Measurements from ENCODE around the gene MAP4K3.

MAP4K3 gene

GRCh38 chr2:39269941-39270340 lies 167.1 kb downstream of the MAP4K3 start:
- H3K4me3 ChIP-seq (ENCODE audit: low read length) = no peak overlapping the region
- no peaks in the 10 kb centered on the region for H3K9me3 ChIP-seq (ENCODE audit: control insufficient read depth, insufficient read depth, low read length)
- H3K36me3 ChIP-seq (ENCODE audit: control insufficient read depth, insufficient read depth, low read length) = no peaks in the 10 kb centered on the region
- no peak for DNase-seq (ENCODE audit: low read depth, low spot score)
- H3K27me3 ChIP-seq (ENCODE audit: control insufficient read depth, insufficient read depth, low read length) = no peaks in the 10 kb centered on the region
- no peaks in the 10 kb centered on the region for H3K4me1 ChIP-seq (ENCODE audit: control insufficient read depth, insufficient read depth, low read length)
- no peak overlapping the region for H3K27ac ChIP-seq (ENCODE audit: low read length)
- WGBS (ENCODE audit: insufficient coverage, insufficient read length) = 100% methylated on average over 1 of the region's 3 CpGs

- H3K27me3 ChIP-seq (ENCODE audit: control insufficient read depth, insufficient read depth, low read length) = no peaks in the 10 kb centered on the region
- no CpG with 5 or more reads among the region's 3 CpGs for WGBS (ENCODE audit: insufficient coverage, insufficient read length)
- no peaks in the 10 kb centered on the region for H3K36me3 ChIP-seq (ENCODE audit: control insufficient read depth, insufficient read depth, low read length)
- no peaks in the 10 kb centered on the region for H3K4me1 ChIP-seq (ENCODE audit: control insufficient read depth, insufficient read depth, low read length)
- no peak overlapping the region for H3K27ac ChIP-seq (ENCODE audit: low read length)
- DNase-seq (ENCODE audit: low read depth, low spot score) = no peak
- no peak overlapping the region for H3K4me3 ChIP-seq (ENCODE audit: low read length)
- no peaks in the 10 kb centered on the region for H3K9me3 ChIP-seq (ENCODE audit: control insufficient read depth, insufficient read depth, low read length)
These were observed 170.1 kb downstream of the MAP4K3 start for GRCh38 chr2:39266916-39267434.

DNA sequence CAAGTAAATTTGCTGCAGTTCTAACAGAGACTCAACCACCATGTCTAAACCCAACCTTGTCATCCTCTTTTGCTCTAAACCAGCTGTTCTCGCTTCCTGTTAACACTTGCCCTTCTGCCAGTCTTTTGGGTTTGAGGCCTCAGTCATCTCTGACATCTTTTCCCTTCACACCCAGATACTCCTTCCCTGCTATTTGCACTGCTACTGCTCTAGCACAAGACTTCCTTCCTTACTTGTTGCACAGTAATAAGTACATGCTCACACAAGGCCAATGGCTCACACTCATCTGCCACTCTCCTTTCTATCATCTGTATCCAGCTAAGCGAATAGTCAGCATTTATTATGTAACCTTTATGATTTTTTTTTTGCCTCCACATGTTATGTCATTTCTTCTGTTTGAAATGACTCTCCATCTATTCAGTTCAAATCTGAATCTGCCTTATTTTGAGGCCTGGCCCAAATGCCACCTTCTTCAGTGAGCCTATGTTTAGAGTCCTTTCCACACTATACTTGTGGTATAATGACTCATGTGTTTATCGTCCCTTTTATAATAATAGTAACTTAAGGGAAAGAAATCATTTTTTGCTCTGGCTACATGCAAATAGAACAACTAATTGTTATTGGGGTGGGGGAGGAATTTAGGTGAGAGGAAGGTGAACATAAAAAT lies 170.8 kb downstream of the MAP4K3 start:
- H3K9me3 ChIP-seq (ENCODE audit: control insufficient read depth, insufficient read depth, low read length) = no peaks in the 10 kb centered on the region
- H3K27ac ChIP-seq (ENCODE audit: low read length) = no peak overlapping the region
- no peaks in the 10 kb centered on the region for H3K36me3 ChIP-seq (ENCODE audit: control insufficient read depth, insufficient read depth, low read length)
- no peak for DNase-seq (ENCODE audit: low read depth, low spot score)
- no peak overlapping the region for H3K4me3 ChIP-seq (ENCODE audit: low read length)
- WGBS (ENCODE audit: insufficient coverage, insufficient read length) = no CpG with 5 or more reads among the region's 3 CpGs
- H3K27me3 ChIP-seq (ENCODE audit: control insufficient read depth, insufficient read depth, low read length) = no peaks in the 10 kb centered on the region
- H3K4me1 ChIP-seq (ENCODE audit: control insufficient read depth, insufficient read depth, low read length) = no peaks in the 10 kb centered on the region

DNA sequence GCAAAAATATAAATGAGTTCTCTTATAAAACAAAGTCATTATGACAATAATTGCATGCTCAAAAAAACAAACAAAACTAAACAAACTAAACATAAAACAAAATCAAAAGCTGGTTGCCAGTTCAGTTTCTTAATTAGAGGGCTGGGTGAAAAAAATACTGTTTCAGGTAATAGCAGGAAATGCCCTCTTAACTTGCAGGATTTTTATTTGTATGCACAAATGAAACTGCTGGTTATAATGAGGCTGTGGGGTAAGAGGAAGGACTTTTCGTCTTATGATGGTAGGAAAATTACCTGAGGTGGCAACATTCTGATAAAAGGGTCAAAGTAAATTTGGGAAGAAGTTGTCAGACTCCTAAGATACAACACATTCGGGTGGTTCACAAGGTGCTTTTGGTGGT lies 171.8 kb downstream of the MAP4K3 start:
- WGBS (ENCODE audit: insufficient coverage, insufficient read length) = no CpG with 5 or more reads among the region's 2 CpGs
- Histone ChIP-seq H3K4me3 (ENCODE audit: low read length) (no peak overlapping the region), H3K36me3 (ENCODE audit: control insufficient read depth, insufficient read depth, low read length) (no peaks in the 10 kb centered on the region), H3K4me1 (ENCODE audit: control insufficient read depth, insufficient read depth, low read length) (no peaks in the 10 kb centered on the region), H3K27ac (ENCODE audit: low read length) (no peak overlapping the region), H3K9me3 (ENCODE audit: control insufficient read depth, insufficient read depth, low read length) (no peaks in the 10 kb centered on the region), H3K27me3 (ENCODE audit: control insufficient read depth, insufficient read depth, low read length) (no peaks in the 10 kb centered on the region)
- no peak for DNase-seq (ENCODE audit: low read depth, low spot score)

DNA sequence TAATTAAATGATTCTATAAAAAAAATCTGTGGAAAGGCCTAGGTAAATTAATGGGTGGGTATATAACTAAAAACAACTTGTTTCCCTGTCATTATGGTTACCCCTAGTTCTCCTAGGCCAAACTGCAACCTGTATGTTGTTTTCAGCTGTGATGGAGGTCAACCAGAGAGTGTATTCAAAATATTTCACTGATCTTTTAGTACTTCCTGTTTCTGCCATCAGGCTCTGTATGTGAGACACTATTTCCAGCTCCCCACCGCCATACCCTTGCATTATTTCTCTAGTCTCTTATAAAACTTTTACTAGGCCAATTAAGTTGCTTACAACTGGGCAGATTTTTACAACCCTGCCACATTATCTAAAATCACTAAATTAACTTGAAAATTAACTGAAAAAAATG lies 172.4 kb downstream of the MAP4K3 start:
- Histone ChIP-seq H3K27ac (ENCODE audit: low read length) (no peak overlapping the region), H3K9me3 (ENCODE audit: control insufficient read depth, insufficient read depth, low read length) (no peaks in the 10 kb centered on the region), H3K4me1 (ENCODE audit: control insufficient read depth, insufficient read depth, low read length) (no peaks in the 10 kb centered on the region), H3K27me3 (ENCODE audit: control insufficient read depth, insufficient read depth, low read length) (no peaks in the 10 kb centered on the region), H3K4me3 (ENCODE audit: low read length) (no peak overlapping the region), H3K36me3 (ENCODE audit: control insufficient read depth, insufficient read depth, low read length) (no peaks in the 10 kb centered on the region)
- no peak for DNase-seq (ENCODE audit: low read depth, low spot score)
- no CpG with 5 or more reads among the region's 1 CpG for WGBS (ENCODE audit: insufficient coverage, insufficient read length)

- no peak for DNase-seq (ENCODE audit: low read depth, low spot score)
- H3K27ac ChIP-seq (ENCODE audit: low read length) = no peak overlapping the region
- no peaks in the 10 kb centered on the region for H3K27me3 ChIP-seq (ENCODE audit: control insufficient read depth, insufficient read depth, low read length)
- no CpG with 5 or more reads among the region's 4 CpGs for whole genome bisulfite sequencing (ENCODE audit: insufficient coverage, insufficient read length)
- H3K4me1 ChIP-seq (ENCODE audit: control insufficient read depth, insufficient read depth, low read length) = no peaks in the 10 kb centered on the region
- no peaks in the 10 kb centered on the region; the same call in 1 of the 2 replicates for H3K36me3 ChIP-seq (ENCODE audit: control insufficient read depth, insufficient read depth, low read length)
- no peaks in the 10 kb centered on the region for H3K9me3 ChIP-seq (ENCODE audit: control insufficient read depth, insufficient read depth, low read length)
- no peak overlapping the region for H3K4me3 ChIP-seq (ENCODE audit: low read length)
These were observed 177.0 kb downstream of the MAP4K3 start for GRCh38 chr2:39260087-39260486.

DNA sequence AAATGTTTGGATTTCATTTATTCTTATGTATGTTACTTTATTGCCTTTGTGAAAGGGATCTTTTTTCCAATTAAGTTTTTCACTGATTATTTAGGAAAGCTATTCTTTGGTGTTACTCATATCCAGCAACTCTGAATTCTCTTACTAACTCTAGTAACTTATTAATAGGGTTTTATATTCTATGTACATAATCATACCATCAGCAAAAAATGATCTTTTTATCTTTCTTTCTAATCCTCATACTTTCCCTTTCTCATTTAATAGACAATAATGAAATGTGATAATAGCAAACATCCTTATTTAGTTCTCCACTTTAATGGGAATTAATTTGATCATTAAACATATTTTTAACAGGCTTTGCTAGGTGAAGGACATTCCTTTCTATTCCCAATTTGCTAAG lies 181.0 kb downstream of the MAP4K3 start:
- Histone ChIP-seq H3K4me3 (ENCODE audit: low read length) (no peak overlapping the region), H3K9me3 (ENCODE audit: control insufficient read depth, insufficient read depth, low read length) (no peaks in the 10 kb centered on the region), H3K27ac (ENCODE audit: low read length) (no peak overlapping the region), H3K4me1 (ENCODE audit: control insufficient read depth, insufficient read depth, low read length) (no peaks in the 10 kb centered on the region), H3K27me3 (ENCODE audit: control insufficient read depth, insufficient read depth, low read length) (no peaks in the 10 kb centered on the region), H3K36me3 (ENCODE audit: control insufficient read depth, insufficient read depth, low read length) (peaks cover 3% of the 10 kb centered on the region; the same call in 1 of the 2 replicates)
- no peak for DNase-seq (ENCODE audit: low read depth, low spot score)

DNA sequence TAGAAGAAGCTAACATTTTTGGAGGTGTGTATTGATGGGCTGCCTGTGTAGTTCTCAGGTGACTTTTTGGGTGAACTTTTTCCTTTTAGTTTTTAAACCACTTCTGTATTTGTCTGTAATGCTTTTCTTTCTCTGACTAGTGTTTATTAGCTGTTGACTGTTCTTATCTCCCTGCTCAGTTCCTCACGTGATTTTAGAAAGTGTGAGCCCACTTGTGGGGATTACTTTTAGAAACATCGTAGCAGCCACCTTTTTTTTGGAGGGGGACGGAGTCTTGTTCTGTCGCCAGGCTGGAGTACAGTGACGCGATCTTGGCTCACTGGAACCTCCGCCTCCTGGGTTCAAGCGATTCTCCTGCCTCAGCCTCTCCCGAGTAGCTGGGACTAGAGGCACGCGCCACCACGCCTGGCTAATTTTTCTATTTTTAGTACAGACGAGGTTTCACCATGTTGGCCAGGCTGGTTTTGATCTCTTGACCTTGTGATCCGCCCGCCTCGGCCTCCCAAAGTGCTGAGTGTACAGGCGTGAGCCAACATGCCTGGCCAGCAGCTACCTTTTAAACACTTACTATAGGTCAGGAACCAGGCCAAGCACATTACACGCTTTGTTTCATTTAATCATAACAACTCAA lies 184.1 kb downstream of the MAP4K3 start:
- Histone ChIP-seq H3K27ac (ENCODE audit: low read length) (no peak overlapping the region), H3K4me3 (ENCODE audit: low read length) (no peak overlapping the region), H3K36me3 (ENCODE audit: control insufficient read depth, insufficient read depth, low read length) (peaks cover 3% of the 10 kb centered on the region; the same call in 1 of the 2 replicates), H3K4me1 (ENCODE audit: control insufficient read depth, insufficient read depth, low read length) (no peaks in the 10 kb centered on the region), H3K9me3 (ENCODE audit: control insufficient read depth, insufficient read depth, low read length) (no peaks in the 10 kb centered on the region), H3K27me3 (ENCODE audit: control insufficient read depth, insufficient read depth, low read length) (no peaks in the 10 kb centered on the region)
- DNase-seq (ENCODE audit: low read depth, low spot score) = no peak
- WGBS (ENCODE audit: insufficient coverage, insufficient read length) = no CpG with 5 or more reads among the region's 18 CpGs

GRCh38 chr2:39247512-39248043 lies 189.5 kb downstream of the MAP4K3 start:
- no peak for DNase-seq (ENCODE audit: low read depth, low spot score)
- H3K36me3 ChIP-seq (ENCODE audit: control insufficient read depth, insufficient read depth, low read length) = no peaks in the 10 kb centered on the region; the same call in 1 of the 2 replicates

GRCh38 chr2:39246382-39246980 lies 190.6 kb downstream of the MAP4K3 start:
- no CpG with 5 or more reads among the region's 1 CpG for WGBS (ENCODE audit: insufficient coverage, insufficient read length)
- Histone ChIP-seq H3K9me3 (ENCODE audit: control insufficient read depth, insufficient read depth, low read length) (no peaks in the 10 kb centered on the region), H3K27me3 (ENCODE audit: control insufficient read depth, insufficient read depth, low read length) (no peaks in the 10 kb centered on the region), H3K4me1 (ENCODE audit: control insufficient read depth, insufficient read depth, low read length) (no peaks in the 10 kb centered on the region; the same call in 1 of the 2 replicates), H3K27ac (ENCODE audit: low read length) (no peak overlapping the region), H3K4me3 (ENCODE audit: low read length) (no peak overlapping the region), H3K36me3 (ENCODE audit: control insufficient read depth, insufficient read depth, low read length) (no peaks in the 10 kb centered on the region)
- DNase-seq (ENCODE audit: low read depth, low spot score) = no peak

More at GRCh38 chr2:39247512-39248043, 189.5 kb downstream of the MAP4K3 start:
- no peaks in the 10 kb centered on the region for H3K27me3 ChIP-seq (ENCODE audit: control insufficient read depth, insufficient read depth, low read length)
- H3K27ac ChIP-seq (ENCODE audit: low read length) = no peak overlapping the region
- H3K9me3 ChIP-seq (ENCODE audit: control insufficient read depth, insufficient read depth, low read length) = no peaks in the 10 kb centered on the region
- WGBS (ENCODE audit: insufficient coverage, insufficient read length) = no CpG with 5 or more reads among the region's 6 CpGs
- H3K4me1 ChIP-seq (ENCODE audit: control insufficient read depth, insufficient read depth, low read length) = no peaks in the 10 kb centered on the region
- no peak overlapping the region for H3K4me3 ChIP-seq (ENCODE audit: low read length)
